B cell (primary cell): ENCODE measurements around the gene PRRX1. TPM values are rescaled to one million over a fixed set of nuclear protein-coding genes. Genes with fewer than 3 reads are reported as not detected.

Experiments
- ATAC-seq: fragments of 200-7000 bp; cut with Tn5 transposase; one replicate; pipeline ENCODE4 v1.10.0; 2021; ENCODE audit warnings: low read depth, mild to moderate bottlenecking, moderate number of reproducible peaks, moderate library complexity
- CTCF ChIA-PET: fragments of 350-600 bp; sonication (Branson Sonifier 250); formaldehyde crosslinking; loops from one replicate; lab custom pipeline; 2021; ENCODE audit warnings: antibody characterized with exemption, inconsistent platforms; lab: Charles Lee
- POLR2A ChIA-PET: fragments of 350-600 bp; sonication (Branson Sonifier 250); formaldehyde crosslinking; loops from one replicate; lab custom pipeline; 2021; ENCODE audit warnings: antibody characterized with exemption; lab: Charles Lee
- DNase-seq: peaks from one replicate; pipeline ENCODE4 v3.0.0; 2013
- H2AFZ ChIP-seq: 2 replicates; pipeline ENCODE4 v1.6.1; 2012; ENCODE audit warnings: mild to moderate bottlenecking, low read depth, low read length; ENCODE audit not compliant: insufficient read depth, poor library complexity, severe bottlenecking
- H3K27ac ChIP-seq, 2 donors: 1 replicate in 1 of 2; 2 replicates in 1 of 2; pipeline ENCODE4 v1.5.1; 2012 to 2013; ENCODE audit warnings: low read length in 2 of 2, mild to moderate bottlenecking in 2 of 2, moderate library complexity in 1 of 2
- H3K27me3 ChIP-seq, 4 experiments: fragments of 200-600 bp in 1 of 4; sonication (generic) in 1 of 4; replicated peaks in 1 of 4; 1 replicate in 2 of 4; 2 replicates in 2 of 4; pipeline versions ENCODE4 v1.6.1 to v1.7.0; 2013 to 2016; ENCODE audit warnings: low read length in 3 of 4, mild to moderate bottlenecking in 2 of 4, mixed read lengths in 1 of 4, moderate library complexity in 1 of 4; ENCODE audit not compliant: insufficient read depth in 4 of 4, control insufficient read depth in 3 of 4; ENCODE audit errors: control extremely low read depth in 1 of 4
- H3K36me3 ChIP-seq, 2 experiments: replicated peaks in 1 of 2; 1 replicate in 1 of 2; 2 replicates in 1 of 2; pipeline versions ENCODE4 v1.6.1 to v1.7.1; 2013; ENCODE audit warnings: low read length in 1 of 2; ENCODE audit not compliant: insufficient read depth in 2 of 2, control insufficient read depth in 1 of 2; ENCODE audit errors: control extremely low read depth in 1 of 2, extremely low read depth in 1 of 2
- H3K4me1 ChIP-seq, 2 donors: fragments of 200-600 bp in 1 of 2; sonication (generic) in 1 of 2; 1 replicate in 1 of 2; 2 replicates in 1 of 2; pipeline versions ENCODE4 v1.5.1 to v1.6.1; 2013 to 2017; ENCODE audit warnings: low read length in 2 of 2; ENCODE audit not compliant: control insufficient read depth in 2 of 2, insufficient read depth in 2 of 2
- H3K4me2 ChIP-seq: replicated peaks from 2 replicates; pipeline ENCODE3; 2012; ENCODE audit warnings: mild to moderate bottlenecking, low read depth, low read length; ENCODE audit not compliant: poor library complexity, severe bottlenecking
- H3K4me3 ChIP-seq, 5 experiments: fragments of 200-600 bp in 1 of 5; sonication (generic) in 1 of 5; 1 replicate in 3 of 5; 2 replicates in 2 of 5; pipeline versions ENCODE4 v1.5.1 to v1.7.0; 2011 to 2016; ENCODE audit warnings: low read length in 4 of 5, mild to moderate bottlenecking in 4 of 5, low read depth in 2 of 5, control low read depth in 1 of 5, moderate library complexity in 1 of 5; ENCODE audit not compliant: insufficient read depth in 1 of 5; ENCODE audit errors: control extremely low read depth in 1 of 5, extremely low read depth in 1 of 5
- H3K79me2 ChIP-seq: fragments of 200-600 bp; sonication (generic); one replicate; pipeline ENCODE4 v1.6.0; 2016; ENCODE audit warnings: low read length; ENCODE audit not compliant: control insufficient read depth, insufficient read depth
- H3K9ac ChIP-seq: fragments of 200-600 bp; sonication (generic); 2 replicates; pipeline ENCODE4 v1.6.1; 2017; ENCODE audit warnings: mild to moderate bottlenecking, low read length, moderate library complexity
- H3K9me3 ChIP-seq, 3 donors: one replicate each; pipeline versions ENCODE4 v1.6.1 to v1.7.1; 2013; ENCODE audit warnings: low read length in 2 of 3; ENCODE audit not compliant: control insufficient read depth in 2 of 3, insufficient read depth in 1 of 3; ENCODE audit errors: control extremely low read depth in 1 of 3
- H4K20me1 ChIP-seq: 2 replicates; pipeline ENCODE4 v1.6.0; 2012; ENCODE audit warnings: mild to moderate bottlenecking, low read length; ENCODE audit not compliant: insufficient read depth, control insufficient read depth, poor library complexity, severe bottlenecking
- H3K27ac Mint-ChIP-seq: one replicate; pipeline ENCODE4 v1.8.0; 2021; ENCODE audit warnings: mixed read lengths
- H3K27me3 Mint-ChIP-seq: one replicate; pipeline ENCODE4 v1.8.0; 2021; ENCODE audit warnings: mixed read lengths
- H3K4me1 Mint-ChIP-seq: one replicate; pipeline ENCODE4 v1.8.0; 2021; ENCODE audit warnings: mixed read lengths
- H3K4me3 Mint-ChIP-seq: one replicate; pipeline ENCODE4 v1.8.0; 2021; ENCODE audit warnings: mixed read lengths
- H3K9me3 Mint-ChIP-seq: one replicate; pipeline ENCODE4 v1.8.0; 2022; ENCODE audit warnings: mixed read lengths; ENCODE audit not compliant: insufficient read depth
- CTCF ChIP-seq: fragments of 200-600 bp; IDR thresholded peaks from one replicate; pipeline ENCODE4 v1.8.0; 2022; ENCODE audit warnings: antibody characterized with exemption, mild to moderate bottlenecking
- EZH2 ChIP-seq: IDR thresholded peaks from 2 replicates; pipeline ENCODE4 v1.6.1; 2012; ENCODE audit warnings: borderline replicate concordance, low read depth, mild to moderate bottlenecking, moderate library complexity, low read length; ENCODE audit not compliant: insufficient read depth, poor library complexity, severe bottlenecking
- WGBS: methylation state at CpG from one replicate; pipeline ENCODE4 v1.1.5; 2013; ENCODE audit warnings: missing lambda C conversion rate; ENCODE audit not compliant: insufficient coverage; 5-methylcytosine and 5-hydroxymethylcytosine counted together
- intact Hi-C: fragments of 100-400 bp; cut with micrococcal nuclease; formaldehyde crosslinking; loops from one replicate; pipeline ENCODE4 v1.10.0; 2022
- polyA plus RNA-seq: library from polyadenylated mRNA; depleted of rRNA; stranded (reverse); fragments of >200 nt; gene quantifications from 2 replicates; pipeline ENCODE4 v1.2.3, GENCODE V29; 2012
- total RNA-seq, 2 donors: library from RNA; stranded (reverse); fragments of 120-200 nt in 1 of 2; gene quantifications; 1 replicate in 1 of 2; 2 replicates in 1 of 2; pipeline versions ENCODE4 v1.2.3 to v1.2.4, GENCODE V29; 2013 to 2022

PRRX1 gene
- total and polyA plus RNA-seq, 2 donors (not counting 1 experiment from before 2014, with no cell fraction given) = not detected

DNA sequence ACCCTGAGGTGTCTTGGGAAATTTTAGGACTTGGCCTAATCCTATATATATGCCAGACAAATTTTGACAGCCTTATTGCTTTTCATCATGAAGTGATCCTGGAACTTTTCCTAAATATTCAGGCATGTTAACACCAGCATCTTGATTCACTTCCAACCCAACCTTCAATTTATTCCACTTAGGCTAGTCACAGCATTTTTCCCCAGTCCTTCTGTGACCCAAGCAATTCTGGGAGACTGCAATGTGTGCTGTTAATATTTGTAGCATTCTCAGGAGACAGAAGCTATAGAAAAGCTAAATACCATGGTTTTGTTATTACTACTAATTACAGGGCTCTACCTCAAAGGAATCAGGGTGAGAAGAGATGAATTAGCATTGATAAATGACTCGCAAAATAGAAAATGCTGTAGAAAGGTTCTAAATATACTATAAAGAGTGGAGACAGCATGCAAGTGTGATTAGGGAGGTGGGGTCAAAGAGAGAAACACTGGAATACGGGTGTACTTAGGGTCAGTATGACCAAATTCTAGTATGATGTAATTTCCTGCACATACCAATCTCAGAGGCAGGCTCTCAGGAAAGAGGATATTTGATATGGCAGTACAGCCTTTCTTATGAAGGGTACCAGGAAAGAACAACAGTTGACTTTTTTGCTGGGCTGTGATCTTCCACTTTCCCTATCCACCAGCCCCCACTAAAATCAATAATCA is 29.1 kb downstream of the PRRX1 start:
- no peak overlapping the region for H3K4me3 Mint-ChIP-seq
- Histone ChIP-seq H3K36me3 (no peaks in the 10 kb centered on the region), H3K9me3 (no peaks in the 10 kb centered on the region), H3K27ac (no peak overlapping the region), H3K27me3 (peaks cover 0 to 3% (median 0%) of the 10 kb centered on the region in 4 experiments), H3K4me1 (no peaks in the 10 kb centered on the region), H4K20me1 (no peaks in the 10 kb centered on the region), H3K79me2 (no peaks in the 10 kb centered on the region), H3K4me2 (no peak overlapping the region), H2AFZ (no peak overlapping the region), H3K4me3 (no peak overlapping the region), H3K9ac (no peak overlapping the region)
- H3K27me3 Mint-ChIP-seq = peaks cover 19% of the 10 kb centered on the region
- no peaks in the 10 kb centered on the region for H3K9me3 Mint-ChIP-seq
- TF ChIP-seq EZH2 (no peak), CTCF (no peak)
- intact Hi-C loops = no loop called here
- POLR2A ChIA-PET = no interaction called here
- H3K27ac Mint-ChIP-seq = no peak overlapping the region
- no peaks in the 10 kb centered on the region for H3K4me1 Mint-ChIP-seq
- ATAC-seq = no peak
- CTCF ChIA-PET = no interaction called here
- WGBS = no CpG with 5 or more reads among the region's 2 CpGs
- no peak for DNase-seq

DNA sequence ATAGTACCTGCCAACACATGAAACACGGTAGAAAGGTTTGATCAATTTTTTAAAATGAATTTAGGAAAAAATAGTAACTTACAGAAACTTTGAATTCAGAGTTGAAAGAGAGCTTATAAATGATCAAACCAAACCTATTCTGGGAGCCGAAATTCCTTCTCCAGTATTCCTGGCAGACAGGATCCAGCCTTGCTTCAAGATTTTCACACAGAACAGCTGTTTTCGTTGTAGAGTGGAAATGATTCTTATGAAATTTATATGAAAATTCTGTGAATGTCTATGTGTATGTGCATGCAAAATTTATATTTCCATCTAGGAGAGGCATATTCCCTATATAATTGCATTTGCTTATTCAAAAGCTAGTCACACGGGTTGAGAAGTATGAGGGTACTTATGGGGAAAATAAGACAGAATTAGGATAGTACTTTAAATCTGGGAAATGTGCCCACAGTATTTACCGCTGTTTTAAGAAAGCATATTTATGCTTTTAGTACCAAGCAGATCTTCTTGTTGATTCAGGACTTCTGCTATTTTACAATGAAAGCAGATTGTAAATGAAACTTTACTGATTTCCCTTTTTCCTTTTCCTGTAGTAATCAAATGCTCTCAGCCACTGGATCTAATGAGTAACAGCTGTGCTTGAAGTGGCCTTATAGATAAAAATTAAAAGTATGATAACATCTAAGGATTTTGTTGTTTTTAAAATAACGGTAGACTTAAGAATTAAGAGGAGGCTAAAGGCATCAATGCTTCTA is 30.4 kb downstream of the PRRX1 start:
- Histone ChIP-seq H3K4me3 (no peak overlapping the region), H3K27ac (no peak overlapping the region), H3K79me2 (no peaks in the 10 kb centered on the region), H3K27me3 (peaks cover 0 to 3% (median 0%) of the 10 kb centered on the region in 4 experiments), H3K4me1 (no peaks in the 10 kb centered on the region), H3K9me3 (no peaks in the 10 kb centered on the region), H2AFZ (no peak overlapping the region), H4K20me1 (no peaks in the 10 kb centered on the region), H3K9ac (no peak overlapping the region), H3K36me3 (no peaks in the 10 kb centered on the region), H3K4me2 (no peak overlapping the region)
- Mint-ChIP-seq H3K4me1 (no peaks in the 10 kb centered on the region), H3K4me3 (no peak overlapping the region), H3K27me3 (peaks cover 17% of the 10 kb centered on the region), H3K9me3 (no peaks in the 10 kb centered on the region), H3K27ac (no peak overlapping the region)
- DNase-seq (no peak), ATAC-seq (no peak)
- intact Hi-C loops = no loop called here
- WGBS = no CpG with 5 or more reads among the region's 6 CpGs
- TF ChIP-seq EZH2 (no peak), CTCF (no peak)
- ChIA-PET POLR2A (no interaction called here), CTCF (no interaction called here)
